Panc1 (cell line): ENCODE data around the gene SNTG2.

Experiments
- POLR2AphosphoS5 ChIP-seq: IDR thresholded peaks from 2 replicates; pipeline ENCODE4 v1.6.1; 2012; ENCODE audit warnings: mild to moderate bottlenecking, low read depth, low read length, moderate library complexity
- SIN3A ChIP-seq: IDR thresholded peaks from 2 replicates; pipeline ENCODE4 v1.6.1; 2012; ENCODE audit warnings: low read depth, mild to moderate bottlenecking, low read length, moderate library complexity, borderline replicate concordance; ENCODE audit not compliant: insufficient read depth
- TCF7L2 ChIP-seq: IDR thresholded peaks from 2 replicates; pipeline ENCODE4 v1.6.1; 2011; ENCODE audit warnings: mild to moderate bottlenecking, low read depth, low read length, inconsistent platforms
- TF ChIP-seq, protein P1 (sequence below): fragments of 450-650 bp; IDR thresholded peaks from 2 replicates; pipeline ENCODE4 v1.5.1; 2017; ENCODE audit warnings: mild to moderate bottlenecking

GRCh38 chr2:1153920-1154319 lies 203.3 kb downstream of the SNTG2 start:
- TF ChIP-seq, protein P1, sequence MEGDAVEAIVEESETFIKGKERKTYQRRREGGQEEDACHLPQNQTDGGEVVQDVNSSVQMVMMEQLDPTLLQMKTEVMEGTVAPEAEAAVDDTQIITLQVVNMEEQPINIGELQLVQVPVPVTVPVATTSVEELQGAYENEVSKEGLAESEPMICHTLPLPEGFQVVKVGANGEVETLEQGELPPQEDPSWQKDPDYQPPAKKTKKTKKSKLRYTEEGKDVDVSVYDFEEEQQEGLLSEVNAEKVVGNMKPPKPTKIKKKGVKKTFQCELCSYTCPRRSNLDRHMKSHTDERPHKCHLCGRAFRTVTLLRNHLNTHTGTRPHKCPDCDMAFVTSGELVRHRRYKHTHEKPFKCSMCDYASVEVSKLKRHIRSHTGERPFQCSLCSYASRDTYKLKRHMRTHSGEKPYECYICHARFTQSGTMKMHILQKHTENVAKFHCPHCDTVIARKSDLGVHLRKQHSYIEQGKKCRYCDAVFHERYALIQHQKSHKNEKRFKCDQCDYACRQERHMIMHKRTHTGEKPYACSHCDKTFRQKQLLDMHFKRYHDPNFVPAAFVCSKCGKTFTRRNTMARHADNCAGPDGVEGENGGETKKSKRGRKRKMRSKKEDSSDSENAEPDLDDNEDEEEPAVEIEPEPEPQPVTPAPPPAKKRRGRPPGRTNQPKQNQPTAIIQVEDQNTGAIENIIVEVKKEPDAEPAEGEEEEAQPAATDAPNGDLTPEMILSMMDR, result no peak
- TF ChIP-seq POLR2AphosphoS5, result no peak
- TF ChIP-seq SIN3A, result no peak
- no peak for TF ChIP-seq TCF7L2
